ENCODE results near the gene RNASE11. TPM values are rescaled to one million over a fixed set of nuclear protein-coding genes. Genes with fewer than 3 reads are reported as not detected.

The RNASE11 gene
- total RNA-seq, 2 experiments from 2014 or later = not detected

- H3K4me3 ChIP-seq (ENCODE audit: low read length) = peak overlapping the region; percentile 59
- peaks cover 0 to 7% of the 10 kb centered on the region in 2 experiments for H3K27me3 ChIP-seq (ENCODE audit: control insufficient read depth in 1 of 2, insufficient read depth in 2 of 2, low read length in 2 of 2)
- no peak for TF ChIP-seq CTCF (IDR thresholded peaks at IDR 0.05)
- H3K36me3 ChIP-seq (ENCODE audit: insufficient read depth, low read length) = no peaks in the 10 kb centered on the region
- peaks cover 34% of the 10 kb centered on the region for H3K4me1 ChIP-seq (ENCODE audit: insufficient read depth, low read length)
- peaks cover 64% of the 10 kb centered on the region for H3K4me1 Mint-ChIP-seq (ENCODE audit: low read depth)
- ATAC-seq (ENCODE audit: poor library complexity) (no peak), DNase-seq (peak in 3 of 14 experiments; percentile 11 to 38 (median 27))
- H3K9me3 Mint-ChIP-seq = peaks cover 3% of the 10 kb centered on the region
- H3K9me3 ChIP-seq (ENCODE audit: control insufficient read depth in 1 of 2, insufficient read depth in 1 of 2, low read length in 2 of 2) = peaks cover 0 to 8% of the 10 kb centered on the region in 2 experiments
- peaks cover 25% of the 10 kb centered on the region for H3K36me3 Mint-ChIP-seq (ENCODE audit: low read depth)
- peak overlapping the region; percentile 97 for H3K4me3 Mint-ChIP-seq
- peaks cover 27% of the 10 kb centered on the region for H3K27me3 Mint-ChIP-seq
- no peak overlapping the region for H3K27ac ChIP-seq (ENCODE audit: low read depth in 1 of 2, low read length in 2 of 2)
- peak overlapping the region; percentile 94 for H3K27ac Mint-ChIP-seq
- intact Hi-C loops (cut with DNase I, micrococcal nuclease) = loop anchor here (1.0 to 5.0 kb wide), 5 partner anchors 17 to 51 kb away; partner anchors contain the start of gene RNASE4 (in 1 of the 2)
- ChIA-PET POLR2A (interaction anchor here (0.7 to 3.8 kb wide), 9 partner anchors 9 to 311 kb away, joined by 3 to 65 read pairs (median 8); partner anchors contain the start of genes PARP2, PIP4P1 and RNASE4), CTCF (interaction anchor here (1.0 to 2.4 kb wide), 3 partner anchors 19 to 51 kb away, joined by 3 to 13 read pairs (median 12); partner anchors contain the start of gene RNASE4)
Observed at GRCh38 chr14:20631880-20632389, 44.1 kb upstream of the RNASE11 start.

GRCh38 chr14:20631023-20631879 lies 43.5 kb upstream of the RNASE11 start:
- Mint-ChIP-seq H3K27me3 (peaks cover 27% of the 10 kb centered on the region), H3K27ac (peak overlapping the region; percentile 94), H3K36me3 (ENCODE audit: low read depth) (peaks cover 25% of the 10 kb centered on the region), H3K4me1 (ENCODE audit: low read depth) (peaks cover 70% of the 10 kb centered on the region), H3K9me3 (peaks cover 3% of the 10 kb centered on the region), H3K4me3 (peak overlapping the region; percentile 97)
- DNase-seq (peak in 10 of 14 experiments; percentile 23 to 80 (median 50)), ATAC-seq (ENCODE audit: poor library complexity) (peak; percentile 16)
- TF ChIP-seq CTCF (IDR thresholded peaks at IDR 0.05) = no peak
- H3K36me3 ChIP-seq (ENCODE audit: insufficient read depth, low read length) = no peaks in the 10 kb centered on the region
- peaks cover 0 to 7% of the 10 kb centered on the region in 2 experiments for H3K27me3 ChIP-seq (ENCODE audit: control insufficient read depth in 1 of 2, insufficient read depth in 2 of 2, low read length in 2 of 2)
- H3K27ac ChIP-seq (ENCODE audit: low read depth in 1 of 2, low read length in 2 of 2) = no peak overlapping the region
- H3K9me3 ChIP-seq (ENCODE audit: control insufficient read depth in 1 of 2, insufficient read depth in 1 of 2, low read length in 2 of 2) = peaks cover 0 to 8% of the 10 kb centered on the region in 2 experiments
- peaks cover 41% of the 10 kb centered on the region for H3K4me1 ChIP-seq (ENCODE audit: insufficient read depth, low read length)
- H3K4me3 ChIP-seq (ENCODE audit: low read length) = peak overlapping the region; percentile 59
- POLR2A ChIA-PET = interaction anchor here (0.6 to 3.8 kb wide), 12 partner anchors 9 to 899 kb away, joined by 3 to 65 read pairs (median 4); partner anchors contain the start of genes APEX1, PARP2, PIP4P1 and RNASE4
- intact Hi-C loops (cut with DNase I, micrococcal nuclease) = loop anchor here (1.0 to 5.0 kb wide), 4 partner anchors 16 to 52 kb away; partner anchors contain the start of gene RNASE4 (in 1 of the 2)
- CTCF ChIA-PET = interaction anchor here (1.0 to 2.4 kb wide), 3 partner anchors 18 to 52 kb away, joined by 3 to 13 read pairs (median 12); partner anchors contain the start of gene RNASE4

All from CD4-positive, alpha-beta T cell (primary cell).